KMS-11 (cell line): ENCODE measurements around the gene VDR.
"Not testable (repeated sequence)": the region's sequence is repeated elsewhere in the genome, so short reads cannot be mapped to it uniquely, and the experiment has no call there.

Source experiments
- H2AFZ ChIP-seq: fragments of 200-600 bp; sonication (generic); 2 replicates; pipeline ENCODE4 v1.6.1; 2016; ENCODE audit warnings: antibody characterized with exemption, mixed run types, low read depth
- H3K27ac ChIP-seq: fragments of 200-600 bp; sonication (generic); 2 replicates; pipeline ENCODE4 v1.6.1; 2016; ENCODE audit warnings: mild to moderate bottlenecking, mixed run types
- H3K27me3 ChIP-seq: fragments of 200-600 bp; sonication (generic); 2 replicates; pipeline ENCODE4 v1.6.1; 2017; ENCODE audit warnings: mild to moderate bottlenecking, low read depth, mixed run types, moderate library complexity; ENCODE audit not compliant: insufficient read depth
- H3K36me3 ChIP-seq: fragments of 200-600 bp; sonication (generic); 2 replicates; pipeline ENCODE4 v1.6.1; 2017; ENCODE audit warnings: mild to moderate bottlenecking, mixed run types; ENCODE audit not compliant: insufficient read depth
- H3K4me1 ChIP-seq: fragments of 200-600 bp; sonication (generic); 2 replicates; pipeline ENCODE4 v1.6.1; 2016; ENCODE audit warnings: mild to moderate bottlenecking, low read depth, mixed run types; ENCODE audit not compliant: poor library complexity, severe bottlenecking
- H3K4me2 ChIP-seq: fragments of 200-600 bp; sonication (generic); 2 replicates; pipeline ENCODE4 v1.7.0; 2016; ENCODE audit warnings: mild to moderate bottlenecking, mixed run types
- H3K4me3 ChIP-seq: fragments of 200-600 bp; sonication (generic); IDR thresholded peaks from 2 replicates; pipeline ENCODE4 v1.6.1; 2017; ENCODE audit warnings: low read depth, low read length, mixed read lengths; ENCODE audit not compliant: insufficient read depth
- H3K79me2 ChIP-seq: fragments of 200-600 bp; sonication (generic); 2 replicates; pipeline ENCODE4 v1.6.1; 2016; ENCODE audit warnings: low read depth, mixed run types; ENCODE audit not compliant: insufficient read depth
- H3K9ac ChIP-seq: fragments of 200-600 bp; sonication (generic); 2 replicates; pipeline ENCODE4 v1.6.1; 2016; ENCODE audit warnings: mild to moderate bottlenecking, mixed run types
- H4K20me1 ChIP-seq: fragments of 200-600 bp; sonication (generic); 2 replicates; pipeline ENCODE4 v1.6.1; 2016; ENCODE audit warnings: mild to moderate bottlenecking, mixed run types; ENCODE audit not compliant: insufficient read depth
- CTCF ChIP-seq: fragments of 200-600 bp; sonication (generic); conservative IDR thresholded peaks from 2 replicates; pipeline ENCODE4 v1.6.1; 2017; ENCODE audit warnings: low read depth, mild to moderate bottlenecking, antibody characterized with exemption, low read length, moderate library complexity, mixed read lengths

VDR gene

DNA sequence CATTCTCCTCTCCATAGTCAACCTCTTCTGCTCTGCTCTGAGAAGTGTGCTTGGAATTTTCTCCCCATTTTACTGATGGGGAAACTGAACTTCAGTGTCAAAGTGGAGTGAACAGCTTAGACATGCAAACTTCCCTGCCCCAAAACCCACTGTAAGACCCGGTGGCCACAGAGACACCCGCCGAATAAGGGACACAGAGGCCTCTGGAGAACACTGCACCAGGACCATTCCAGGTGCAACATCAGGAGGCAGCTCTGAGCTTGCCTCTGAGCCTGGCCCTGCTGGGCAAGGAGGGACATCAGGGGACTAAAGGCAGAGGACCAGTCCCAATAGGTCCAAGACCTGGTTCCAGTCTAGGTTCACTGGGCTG, 86.8 kb downstream of the VDR start:
- Histone ChIP-seq H3K36me3 (no peaks in the 10 kb centered on the region; the same call in 1 of the 2 replicates), H3K4me1 (peaks cover 76% of the 10 kb centered on the region), H4K20me1 (no peaks in the 10 kb centered on the region), H3K79me2 (peaks cover 65% of the 10 kb centered on the region), H3K4me3 (no peak overlapping the region), H2AFZ (no peak overlapping the region), H3K4me2 (peak overlapping the region; percentile 99), H3K27ac (peak overlapping the region; percentile 60; the same call in 1 of the 2 replicates), H3K9ac (no peak overlapping the region), H3K27me3 (no peaks in the 10 kb centered on the region)
- no peak for TF ChIP-seq CTCF

GRCh38 chr12:47817272-47818006, 87.4 kb downstream of the VDR start:
- H3K4me3 ChIP-seq: no peak overlapping the region
- H3K4me2 ChIP-seq: peak overlapping the region; percentile 99
- H3K79me2 ChIP-seq: peaks cover 69% of the 10 kb centered on the region
- no peak overlapping the region for H3K9ac ChIP-seq
- no peaks in the 10 kb centered on the region for H3K27me3 ChIP-seq
- peak overlapping the region; percentile 60 for H3K27ac ChIP-seq
- no peaks in the 10 kb centered on the region; the same call in 1 of the 2 replicates for H3K36me3 ChIP-seq
- no peaks in the 10 kb centered on the region for H4K20me1 ChIP-seq
- TF ChIP-seq CTCF: peak; percentile 33; the same call in 1 of the 2 replicates
- H3K4me1 ChIP-seq: peaks cover 73% of the 10 kb centered on the region
- no peak overlapping the region for H2AFZ ChIP-seq

DNA sequence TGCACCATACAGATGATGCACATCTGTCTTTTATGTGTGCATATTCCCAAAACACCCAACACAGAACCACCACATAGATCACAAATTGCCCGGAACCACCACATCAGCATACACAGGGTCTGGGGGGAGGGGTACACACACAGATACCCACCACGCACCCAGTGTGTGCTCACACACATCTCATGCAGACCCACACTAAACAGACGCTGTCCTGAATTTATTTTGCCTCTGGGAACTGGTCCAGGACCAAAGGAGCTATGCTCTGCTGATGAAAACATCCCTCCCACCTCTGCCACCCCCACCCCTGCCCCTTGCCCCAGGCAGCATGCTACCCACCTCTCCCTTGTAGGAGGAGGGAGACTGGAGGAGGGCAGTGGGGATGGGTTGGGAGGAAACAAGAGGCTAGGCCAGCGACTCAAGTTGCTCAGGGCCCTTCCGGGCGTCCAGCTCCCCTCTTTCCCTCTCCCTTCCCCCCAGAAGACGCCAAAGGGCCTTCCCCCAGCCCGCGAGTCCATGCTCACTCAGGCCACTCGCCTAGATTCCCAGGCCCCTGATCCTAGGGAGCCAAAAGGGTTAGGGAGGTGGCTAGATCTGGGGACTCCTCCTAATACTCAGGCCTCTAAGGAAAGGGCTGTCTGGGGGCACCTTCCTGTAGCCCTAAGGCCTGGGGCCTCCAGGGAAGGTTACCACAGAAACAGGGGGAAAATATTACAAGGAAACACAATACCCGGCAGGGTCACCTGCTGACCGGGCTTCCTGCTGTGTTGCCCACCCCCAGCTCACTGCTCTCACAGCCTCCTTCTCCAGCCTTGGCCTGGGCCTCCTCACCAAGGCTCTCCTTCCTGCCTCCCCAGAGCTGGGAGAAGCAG, 88.2 kb downstream of the VDR start:
- Histone ChIP-seq H3K79me2 (peaks cover 77% of the 10 kb centered on the region), H3K4me1 (peaks cover 74% of the 10 kb centered on the region), H3K36me3 (no peaks in the 10 kb centered on the region; the same call in 1 of the 2 replicates), H2AFZ (no peak overlapping the region), H3K27me3 (no peaks in the 10 kb centered on the region), H4K20me1 (no peaks in the 10 kb centered on the region), H3K27ac (peak overlapping the region; percentile 88), H3K4me3 (no peak overlapping the region), H3K9ac (no peak overlapping the region), H3K4me2 (peak overlapping the region; percentile 99)
- TF ChIP-seq CTCF: no peak

DNA sequence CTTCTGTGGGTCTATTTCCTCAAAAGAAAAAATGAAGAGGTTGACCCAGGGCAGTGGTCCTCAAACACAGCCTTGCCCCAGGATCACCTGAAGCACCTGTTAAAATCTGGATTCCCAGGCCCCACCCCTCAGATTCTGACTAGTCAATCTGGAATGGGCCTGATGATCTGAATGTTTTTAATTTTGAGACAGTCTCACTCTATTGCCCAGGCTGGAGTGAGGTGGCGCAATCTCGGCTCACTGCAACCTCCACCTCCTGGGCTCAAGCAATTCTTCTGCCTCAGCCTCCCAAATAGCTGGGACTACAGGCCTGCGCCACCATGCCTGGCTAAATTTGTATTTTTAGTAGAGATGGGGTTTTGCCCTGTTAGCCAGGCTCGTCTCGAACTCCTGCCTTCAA, 89.3 kb downstream of the VDR start:
- not testable (repeated sequence) for H3K9ac ChIP-seq, H3K36me3 ChIP-seq, H4K20me1 ChIP-seq, H3K4me3 ChIP-seq, H2AFZ ChIP-seq, H3K27me3 ChIP-seq
- Histone ChIP-seq H3K27ac (peak overlapping the region; percentile 88), H3K4me1 (peaks cover 75% of the 10 kb centered on the region), H3K79me2 (peaks cover 81% of the 10 kb centered on the region), H3K4me2 (peak overlapping the region; percentile 99)
